ENCODE data around the gene TSR3.
A peak's percentile ranks its signal among the peaks of the same experiment; 100 is the strongest.

DNA sequence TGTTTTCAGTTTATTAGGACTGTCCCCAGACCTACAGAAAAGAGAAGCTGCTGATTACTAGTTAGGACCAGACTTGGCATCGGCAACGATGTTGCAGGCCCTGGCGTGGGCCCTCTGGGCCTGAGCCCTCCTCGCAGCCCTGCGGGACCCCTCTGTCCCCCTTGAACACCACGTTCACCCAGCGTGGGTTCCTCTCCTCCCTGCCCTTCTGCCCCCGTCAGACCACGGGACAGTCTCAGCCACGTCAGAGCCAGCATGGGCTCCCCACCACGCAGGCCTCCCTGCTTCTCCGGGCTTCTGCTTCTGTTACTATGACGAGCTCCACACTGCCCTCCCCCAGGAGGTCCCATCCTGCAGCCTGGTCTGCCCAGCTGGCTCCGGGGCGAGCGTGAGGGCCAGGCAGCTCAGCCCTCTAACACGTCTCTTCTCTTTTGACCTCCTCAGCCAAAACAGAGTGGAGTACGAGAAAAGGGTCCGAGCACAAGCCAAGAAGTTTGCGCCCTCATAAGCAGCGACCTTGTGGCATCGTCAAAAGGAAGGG is 27.3 kb downstream of the TSR3 start:
- TF ChIP-seq POLR2AphosphoS5 (IDR thresholded peaks at IDR 0.05), result peak in 1 of 3 donors; percentile 56
- TF ChIP-seq, protein P1, sequence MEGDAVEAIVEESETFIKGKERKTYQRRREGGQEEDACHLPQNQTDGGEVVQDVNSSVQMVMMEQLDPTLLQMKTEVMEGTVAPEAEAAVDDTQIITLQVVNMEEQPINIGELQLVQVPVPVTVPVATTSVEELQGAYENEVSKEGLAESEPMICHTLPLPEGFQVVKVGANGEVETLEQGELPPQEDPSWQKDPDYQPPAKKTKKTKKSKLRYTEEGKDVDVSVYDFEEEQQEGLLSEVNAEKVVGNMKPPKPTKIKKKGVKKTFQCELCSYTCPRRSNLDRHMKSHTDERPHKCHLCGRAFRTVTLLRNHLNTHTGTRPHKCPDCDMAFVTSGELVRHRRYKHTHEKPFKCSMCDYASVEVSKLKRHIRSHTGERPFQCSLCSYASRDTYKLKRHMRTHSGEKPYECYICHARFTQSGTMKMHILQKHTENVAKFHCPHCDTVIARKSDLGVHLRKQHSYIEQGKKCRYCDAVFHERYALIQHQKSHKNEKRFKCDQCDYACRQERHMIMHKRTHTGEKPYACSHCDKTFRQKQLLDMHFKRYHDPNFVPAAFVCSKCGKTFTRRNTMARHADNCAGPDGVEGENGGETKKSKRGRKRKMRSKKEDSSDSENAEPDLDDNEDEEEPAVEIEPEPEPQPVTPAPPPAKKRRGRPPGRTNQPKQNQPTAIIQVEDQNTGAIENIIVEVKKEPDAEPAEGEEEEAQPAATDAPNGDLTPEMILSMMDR (IDR thresholded peaks at IDR 0.05 in 8 of 11, conservative IDR thresholded peaks at IDR 0.05 in 3 of 11), result no peak

Measured in spleen (tissue), 7 donors.